ENCODE results near the gene PPP1R13L. TPM values are rescaled to one million over a fixed set of nuclear protein-coding genes. Genes with fewer than 3 reads are reported as not detected.
"Not testable (repeated sequence)": the region's sequence is repeated elsewhere in the genome, so short reads cannot be mapped to it uniquely, and the experiment has no call there.

PPP1R13L gene
- total RNA-seq, 1 donor from 2014 or later, result 15.2 TPM

- H3K4me3 ChIP-seq (ENCODE audit: low read depth, low read length), result no peak overlapping the region
- no peak for TF ChIP-seq CTCF (conservative IDR thresholded peaks at IDR 0.05; ENCODE audit: low read depth, low read length)
- DNase-seq (ENCODE audit: low read depth), result no peak
Observed at GRCh38 chr19:45344621-45345505, 60.0 kb downstream of the PPP1R13L start.

- no peak overlapping the region for H3K4me3 ChIP-seq (ENCODE audit: low read depth, low read length)
- TF ChIP-seq CTCF (conservative IDR thresholded peaks at IDR 0.05; ENCODE audit: low read depth, low read length), result no peak
- DNase-seq (ENCODE audit: low read depth), result no peak
Observed at GRCh38 chr19:45342911-45343310, 62.0 kb downstream of the PPP1R13L start.

GRCh38 chr19:45340899-45341453 is 63.9 kb downstream of the PPP1R13L start:
- no peak for TF ChIP-seq CTCF (conservative IDR thresholded peaks at IDR 0.05; ENCODE audit: low read depth, low read length)
- H3K4me3 ChIP-seq (ENCODE audit: low read depth, low read length), result peak overlapping the region; percentile 37
- DNase-seq (ENCODE audit: low read depth), result no peak

- no peak for TF ChIP-seq CTCF (conservative IDR thresholded peaks at IDR 0.05; ENCODE audit: low read depth, low read length)
- peak within 1 kb of the TSS; percentile 37 for H3K4me3 ChIP-seq (ENCODE audit: low read depth, low read length)
- DNase-seq (ENCODE audit: low read depth), result no peak
Observed at GRCh38 chr19:45340232-45340898, 64.5 kb downstream of the PPP1R13L start, which contains the start of gene KLC3. Gene KLC3 (plus strand): TSS chr19:45340750. CDS start chr19:45345542, 4,792 bp downstream.

- H3K4me3 ChIP-seq (ENCODE audit: low read depth, low read length), result no peak overlapping the region
- TF ChIP-seq CTCF (conservative IDR thresholded peaks at IDR 0.05; ENCODE audit: low read depth, low read length), result no peak
Observed at GRCh38 chr19:45339629-45340028, 65.2 kb downstream of the PPP1R13L start.

GRCh38 chr19:45336696-45337251 is 68.1 kb downstream of the PPP1R13L start:
- H3K4me3 ChIP-seq (ENCODE audit: low read depth, low read length), result no peak overlapping the region
- no peak for DNase-seq (ENCODE audit: low read depth)
- TF ChIP-seq CTCF (conservative IDR thresholded peaks at IDR 0.05; ENCODE audit: low read depth, low read length), result no peak

More at GRCh38 chr19:45339629-45340028, 65.2 kb downstream of the PPP1R13L start:
- no peak for DNase-seq (ENCODE audit: low read depth)

- H3K4me3 ChIP-seq (ENCODE audit: low read depth, low read length); DNase-seq (ENCODE audit: low read depth): not testable (repeated sequence)
Observed at GRCh38 chr19:45334881-45335280, 70.0 kb downstream of the PPP1R13L start.

Measured in epithelial cell of proximal tubule (primary cell).